HG03045 (cell line): ENCODE results near the gene ERC2.
"Not testable (repeated sequence)": the region's sequence is repeated elsewhere in the genome, so short reads cannot be mapped to it uniquely, and the experiment has no call there.

Source experiments
- ATAC-seq: cut with Tn5 transposase; IDR thresholded peaks from one replicate; pipeline ENCODE4 v1.9.1; 2021; ENCODE audit warnings: mild to moderate bottlenecking, moderate library complexity; ENCODE audit not compliant: unreplicated experiment

Gene ERC2

GRCh38 chr3:55525436-55525835 is 942.8 kb downstream of the ERC2 start:
- ATAC-seq: no peak

DNA sequence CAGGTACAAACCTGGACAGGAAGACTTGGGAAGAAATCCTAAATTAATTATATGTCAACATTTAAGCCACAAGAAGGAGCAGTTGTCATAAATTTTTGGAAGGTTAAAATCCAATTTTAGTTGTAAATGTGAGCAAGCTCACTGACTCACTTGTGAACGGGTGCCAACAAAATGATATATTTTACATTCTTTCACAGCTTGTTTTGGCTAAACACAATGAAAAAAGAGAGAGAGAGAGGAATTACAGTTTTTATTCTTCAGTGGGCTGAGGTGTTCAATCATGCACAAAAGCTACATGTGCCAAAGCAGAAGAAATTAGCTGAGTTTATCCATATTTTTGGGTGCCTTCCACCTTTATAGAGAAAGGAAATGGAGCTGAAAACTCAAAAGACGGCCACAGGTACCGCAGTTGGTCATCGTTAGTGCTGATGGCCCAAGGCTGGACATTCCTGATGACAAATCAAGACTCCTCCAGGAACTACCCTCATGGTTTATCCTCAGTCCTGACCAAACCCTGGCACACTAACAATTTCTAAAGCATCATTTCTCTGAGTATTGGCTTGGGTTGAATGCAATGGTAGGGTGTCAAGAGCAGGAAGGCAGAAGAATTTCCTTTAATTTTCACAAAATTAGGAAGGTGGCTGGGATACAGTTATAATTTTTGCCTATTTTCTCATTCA is 943.6 kb downstream of the ERC2 start:
- ATAC-seq: no peak

- no peak for ATAC-seq
Measured at GRCh38 chr3:55523471-55523870, 944.8 kb downstream of the ERC2 start.

GRCh38 chr3:55521738-55522421 is 946.4 kb downstream of the ERC2 start:
- no peak for ATAC-seq

DNA sequence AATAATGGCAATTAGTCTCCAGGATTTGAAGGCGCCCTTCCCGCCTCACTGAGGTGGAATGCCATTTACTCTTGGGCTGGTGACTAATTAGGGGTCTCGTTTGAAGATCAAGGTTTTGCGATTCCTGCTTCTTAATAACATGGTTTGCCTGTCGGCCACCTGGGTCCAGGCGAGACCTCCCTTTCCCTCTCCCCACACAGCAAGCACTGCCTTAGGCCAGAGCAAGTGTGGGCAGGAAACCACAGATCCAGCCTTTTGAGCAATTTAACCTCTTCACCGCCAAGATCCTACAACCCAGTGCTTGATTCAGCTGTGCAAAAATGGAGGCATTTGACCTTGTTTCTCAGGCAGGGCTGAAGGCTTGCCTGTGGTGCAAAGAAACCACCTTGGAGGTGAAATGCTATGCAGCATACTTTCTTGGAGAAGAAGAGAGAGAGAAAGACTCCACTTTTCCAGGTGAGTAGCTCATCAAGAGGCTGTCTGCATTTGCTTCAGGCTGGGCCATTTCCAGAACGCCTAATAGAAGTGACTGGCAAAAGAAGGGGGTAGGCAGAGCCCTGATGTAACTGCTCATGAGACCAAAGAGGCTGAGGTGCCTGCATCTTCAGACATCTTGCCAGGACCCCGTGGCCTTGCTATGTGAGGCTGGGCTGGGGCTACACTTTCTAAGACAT is 947.1 kb downstream of the ERC2 start:
- ATAC-seq: no peak

DNA sequence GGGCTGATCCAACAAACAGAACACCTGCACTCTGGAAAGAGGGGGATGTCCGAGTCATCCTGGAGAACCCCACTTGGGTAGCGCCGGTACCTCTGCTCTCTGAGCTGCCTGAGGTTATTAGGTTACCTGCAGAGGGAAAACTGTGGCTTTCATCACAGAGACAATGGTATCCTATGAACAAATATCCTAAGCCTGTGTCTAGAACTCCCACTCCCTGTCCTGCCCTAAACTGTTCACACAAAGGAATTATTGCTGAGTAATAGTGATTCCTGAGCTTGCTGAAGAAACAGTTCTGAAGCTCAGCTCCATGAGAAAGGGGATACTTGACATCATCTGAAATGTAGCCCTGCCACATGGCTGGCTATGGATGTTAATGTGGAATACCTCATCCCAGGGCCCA is 949.2 kb downstream of the ERC2 start:
- no peak for ATAC-seq

- no peak for ATAC-seq
Measured at GRCh38 chr3:55518451-55518850, 949.8 kb downstream of the ERC2 start.

DNA sequence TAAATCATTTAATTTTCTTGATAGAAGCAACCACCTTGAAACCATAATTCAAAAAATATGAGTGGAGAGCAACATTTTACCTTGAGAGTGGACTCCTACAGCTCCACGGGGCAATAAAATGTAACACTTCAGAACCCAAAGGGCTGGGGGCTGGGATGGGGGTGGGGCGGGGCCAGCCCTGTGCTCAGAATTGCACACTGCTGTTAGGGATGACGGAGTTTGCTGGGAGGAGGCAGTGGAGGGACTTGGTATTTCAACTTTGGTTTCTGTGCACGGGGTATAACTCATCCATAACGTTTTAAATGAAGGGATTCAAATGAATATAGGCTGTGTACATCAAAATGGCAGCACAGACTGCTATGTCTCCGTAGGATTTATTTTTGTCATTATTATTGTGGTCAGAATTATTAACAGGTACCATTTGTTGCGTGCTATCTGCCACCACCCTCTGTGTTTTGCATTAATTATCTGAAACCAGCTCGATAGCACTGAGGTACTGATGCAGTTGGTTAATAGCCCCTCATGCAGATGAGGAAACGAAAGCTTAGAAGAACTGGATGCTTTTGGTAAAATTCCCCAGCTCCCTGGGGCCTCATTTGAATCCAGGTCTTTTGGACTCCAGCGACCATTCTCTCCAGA is 951.8 kb downstream of the ERC2 start:
- no peak for ATAC-seq

DNA sequence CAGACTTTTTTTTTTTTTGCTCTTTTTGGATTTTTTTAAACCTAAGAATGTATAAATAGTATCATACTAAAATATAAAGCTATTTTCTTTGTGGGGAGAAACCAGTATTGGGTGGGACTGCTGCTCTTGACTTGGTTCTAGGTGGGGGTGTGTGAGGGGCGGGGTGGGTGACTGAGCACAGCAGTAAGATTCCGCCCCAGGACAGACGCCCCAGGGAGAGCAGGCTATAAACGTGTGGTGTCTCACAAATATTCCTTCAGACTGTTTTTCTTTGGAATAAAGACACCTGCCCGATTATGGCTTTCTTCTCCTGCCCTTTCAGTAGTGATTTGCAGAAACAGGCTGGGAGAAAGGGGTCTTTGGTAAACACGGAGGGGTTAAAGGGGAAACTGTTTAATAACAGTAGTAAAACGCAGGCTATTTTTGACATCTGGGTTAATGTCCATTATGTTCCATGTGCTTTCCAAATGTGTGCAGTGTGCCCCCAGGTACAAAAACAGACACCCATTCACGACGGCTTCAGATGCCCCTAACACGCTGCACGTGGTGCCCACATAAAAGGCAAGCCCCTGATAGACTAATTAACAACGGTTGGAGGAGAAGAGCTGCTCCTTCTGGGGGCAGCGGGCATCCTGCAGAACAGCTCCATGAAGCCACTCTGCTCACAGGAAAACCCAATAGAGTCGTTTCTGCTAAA is 952.6 kb downstream of the ERC2 start:
- ATAC-seq: no peak

- ATAC-seq: no peak
Measured at GRCh38 chr3:55514962-55515361, 953.3 kb downstream of the ERC2 start.

- no peak for ATAC-seq
Measured at GRCh38 chr3:55512571-55513343, 955.5 kb downstream of the ERC2 start.

- ATAC-seq: no peak
Measured at GRCh38 chr3:55511895-55512570, 956.2 kb downstream of the ERC2 start.

GRCh38 chr3:55508335-55508734 is 959.9 kb downstream of the ERC2 start:
- ATAC-seq: no peak

- no peak for ATAC-seq
Measured at GRCh38 chr3:55507808-55508207, 960.5 kb downstream of the ERC2 start.

DNA sequence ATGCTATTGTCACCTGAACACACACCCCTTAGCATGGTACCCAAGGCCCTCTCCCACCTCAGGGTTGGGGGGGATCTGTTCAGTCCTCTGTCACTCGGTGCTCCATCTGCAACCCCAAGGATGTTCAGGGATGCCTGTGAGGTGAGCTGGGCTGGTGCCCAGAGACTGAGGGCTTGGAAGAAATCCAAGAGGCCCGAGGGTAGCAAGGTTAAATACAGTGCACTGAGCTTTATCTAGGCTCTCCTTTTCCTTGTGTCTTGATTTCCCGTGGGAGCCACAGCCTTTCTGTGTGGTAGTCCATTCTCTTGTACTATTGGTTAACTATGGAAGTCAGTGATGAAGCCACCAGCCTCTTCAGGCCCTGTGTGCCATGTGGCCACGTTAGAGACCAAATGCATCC is 962.5 kb downstream of the ERC2 start:
- no peak for ATAC-seq

- not testable (repeated sequence) for ATAC-seq
Measured at GRCh38 chr3:55505102-55505501, 963.2 kb downstream of the ERC2 start.

DNA sequence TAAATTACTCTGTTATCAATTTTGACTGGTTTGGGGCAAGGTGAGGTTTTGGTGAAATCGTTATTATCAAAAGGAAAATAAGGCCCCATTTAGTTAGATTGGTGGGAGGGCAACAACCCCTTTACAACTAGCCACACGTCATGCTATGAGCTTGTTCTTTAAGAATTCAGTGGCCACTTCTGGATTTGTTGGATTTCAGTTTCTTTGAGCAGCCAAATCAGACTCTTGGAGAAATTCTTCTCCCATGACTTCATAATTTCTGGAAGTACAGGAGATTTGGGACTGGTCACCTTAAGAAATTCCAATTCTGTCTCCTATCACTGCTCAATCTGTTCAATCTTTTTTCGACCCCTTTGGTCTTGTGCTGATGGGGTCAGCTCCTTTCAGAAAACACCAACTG is 966.4 kb downstream of the ERC2 start:
- ATAC-seq: no peak

- no peak for ATAC-seq
Measured at GRCh38 chr3:55500555-55501330, 967.5 kb downstream of the ERC2 start.

GRCh38 chr3:55498520-55498919 is 969.7 kb downstream of the ERC2 start:
- no peak for ATAC-seq
